Mesothelial cell of epicardium (in vitro differentiated cells): ENCODE measurements around the gene TOM1L2. TPM values are rescaled to one million over a fixed set of nuclear protein-coding genes. Genes with fewer than 3 reads are reported as not detected.
"Not testable (repeated sequence)": the region's sequence is repeated elsewhere in the genome, so short reads cannot be mapped to it uniquely, and the experiment has no call there.

ENCODE experiments used
- DNase-seq, 2 experiments: peaks; one replicate each; pipeline ENCODE4 v3.0.0; 2021; ENCODE audit warnings: low spot score in 2 of 2; ENCODE audit not compliant: unreplicated experiment in 2 of 2
- H3K27ac Mint-ChIP-seq: 2 replicates; pipeline ENCODE4 v1.8.0; 2021; ENCODE audit warnings: mixed read lengths
- H3K27me3 Mint-ChIP-seq: 2 replicates; pipeline ENCODE4 v1.8.0; 2021; ENCODE audit warnings: low read depth, mixed read lengths
- H3K36me3 Mint-ChIP-seq: 2 replicates; pipeline ENCODE4 v1.8.0; 2021; ENCODE audit warnings: mixed read lengths
- H3K4me1 Mint-ChIP-seq: 2 replicates; pipeline ENCODE4 v1.8.0; 2021; ENCODE audit warnings: mixed read lengths
- H3K4me3 Mint-ChIP-seq: 2 replicates; pipeline ENCODE4 v1.8.0; 2021; ENCODE audit warnings: mild to moderate bottlenecking, moderate library complexity, mixed read lengths
- H3K9me3 Mint-ChIP-seq: 2 replicates; pipeline ENCODE4 v1.8.0; 2021; ENCODE audit warnings: mixed read lengths
- CTCF ChIP-seq: fragments of 200-600 bp; sonication (generic); IDR thresholded peaks from one replicate; pipeline ENCODE4 v1.5.0; 2021; ENCODE audit warnings: antibody characterized with exemption; ENCODE audit not compliant: unreplicated experiment
- total RNA-seq: library from RNA; stranded (reverse); gene quantifications from 3 replicates; pipeline ENCODE4 v1.2.1, GENCODE V29; 2021

TOM1L2 gene
- total RNA-seq, 1 donor from 2014 or later: 126 TPM

GRCh38 chr17:17942846-17943245 lies 29.4 kb downstream of the TOM1L2 start:
- Mint-ChIP-seq H3K36me3 (no peaks in the 10 kb centered on the region), H3K4me1 (peaks cover 92% of the 10 kb centered on the region), H3K4me3 (no peak overlapping the region), H3K9me3 (no peaks in the 10 kb centered on the region), H3K27ac (peak overlapping the region; percentile 98), H3K27me3 (no peaks in the 10 kb centered on the region)
- DNase-seq: no peak
- TF ChIP-seq CTCF: no peak

GRCh38 chr17:17941015-17941414 lies 31.2 kb downstream of the TOM1L2 start:
- peaks cover 92% of the 10 kb centered on the region for H3K4me1 Mint-ChIP-seq

GRCh38 chr17:17940441-17940911 lies 31.7 kb downstream of the TOM1L2 start:
- H3K27me3 Mint-ChIP-seq: no peaks in the 10 kb centered on the region
- H3K36me3 Mint-ChIP-seq: no peaks in the 10 kb centered on the region
- no peaks in the 10 kb centered on the region for H3K9me3 Mint-ChIP-seq
- H3K4me1 Mint-ChIP-seq: peaks cover 93% of the 10 kb centered on the region
- H3K27ac Mint-ChIP-seq: peak overlapping the region; percentile 99
- H3K4me3 Mint-ChIP-seq: peak overlapping the region; percentile 41
- no peak for DNase-seq
- no peak for TF ChIP-seq CTCF

More at GRCh38 chr17:17941015-17941414, 31.2 kb downstream of the TOM1L2 start:
- no peak overlapping the region for H3K4me3 Mint-ChIP-seq
- DNase-seq: no peak
- no peaks in the 10 kb centered on the region for H3K9me3 Mint-ChIP-seq
- H3K27me3 Mint-ChIP-seq: no peaks in the 10 kb centered on the region
- TF ChIP-seq CTCF: no peak
- no peaks in the 10 kb centered on the region for H3K36me3 Mint-ChIP-seq
- peak overlapping the region; percentile 99 for H3K27ac Mint-ChIP-seq

- DNase-seq, H3K27me3 Mint-ChIP-seq, H3K4me3 Mint-ChIP-seq, H3K36me3 Mint-ChIP-seq, H3K9me3 Mint-ChIP-seq: not testable (repeated sequence)
- Mint-ChIP-seq H3K27ac (peak overlapping the region; percentile 99), H3K4me1 (peaks cover 93% of the 10 kb centered on the region)
Measured at GRCh38 chr17:17939941-17940340, 32.3 kb downstream of the TOM1L2 start.

- H3K27me3 Mint-ChIP-seq: no peaks in the 10 kb centered on the region
- no peaks in the 10 kb centered on the region for H3K36me3 Mint-ChIP-seq
- H3K27ac Mint-ChIP-seq: peak overlapping the region; percentile 99
- no peak for TF ChIP-seq CTCF
- no peak overlapping the region for H3K4me3 Mint-ChIP-seq
- H3K4me1 Mint-ChIP-seq: peaks cover 90% of the 10 kb centered on the region
- DNase-seq: no peak
- no peaks in the 10 kb centered on the region for H3K9me3 Mint-ChIP-seq
Measured at GRCh38 chr17:17938388-17939107, 33.7 kb downstream of the TOM1L2 start.

- H3K36me3 Mint-ChIP-seq: no peaks in the 10 kb centered on the region
- H3K4me1 Mint-ChIP-seq: peaks cover 89% of the 10 kb centered on the region
- peak overlapping the region; percentile 99 for H3K27ac Mint-ChIP-seq
Measured at GRCh38 chr17:17937958-17938357, 34.2 kb downstream of the TOM1L2 start.

More at GRCh38 chr17:17937958-17938357, 34.2 kb downstream of the TOM1L2 start:
- TF ChIP-seq CTCF: no peak
- DNase-seq: no peak
- H3K9me3 Mint-ChIP-seq: no peaks in the 10 kb centered on the region
- H3K27me3 Mint-ChIP-seq: no peaks in the 10 kb centered on the region
- no peak overlapping the region for H3K4me3 Mint-ChIP-seq
